Ectodermal cell (in vitro differentiated cells): ENCODE measurements around the gene NR5A1.

Experiments
- H3K27ac ChIP-seq: 2 replicates; pipeline ENCODE4 v1.7.0; 2013; ENCODE audit warnings: mild to moderate bottlenecking, low read depth, low read length; ENCODE audit not compliant: insufficient read depth, poor library complexity, severe bottlenecking
- H3K27me3 ChIP-seq: 2 replicates; pipeline ENCODE4 v1.7.0; 2013; ENCODE audit warnings: mild to moderate bottlenecking, low read length; ENCODE audit not compliant: insufficient read depth, control insufficient read depth, poor library complexity, severe bottlenecking
- H3K36me3 ChIP-seq: one replicate; pipeline ENCODE4 v1.7.0; 2013; ENCODE audit warnings: low read length; ENCODE audit not compliant: control insufficient read depth, insufficient read depth
- H3K4me1 ChIP-seq: one replicate; pipeline ENCODE4 v1.7.0; 2013; ENCODE audit warnings: low read length; ENCODE audit not compliant: control insufficient read depth, insufficient read depth
- H3K4me3 ChIP-seq: 2 replicates; pipeline ENCODE4 v1.7.0; 2013; ENCODE audit warnings: low read depth, low read length, control low read depth; ENCODE audit not compliant: insufficient read depth
- H3K9me3 ChIP-seq: 2 replicates; pipeline ENCODE4 v1.7.0; 2013; ENCODE audit warnings: mild to moderate bottlenecking, low read length, moderate library complexity; ENCODE audit not compliant: control insufficient read depth
- WGBS, 2 experiments: methylation state at CpG; one replicate each; pipeline ENCODE4 v1.1.7; 2013; ENCODE audit warnings: missing lambda C conversion rate in 2 of 2; 5-methylcytosine and 5-hydroxymethylcytosine counted together

NR5A1 gene

DNA sequence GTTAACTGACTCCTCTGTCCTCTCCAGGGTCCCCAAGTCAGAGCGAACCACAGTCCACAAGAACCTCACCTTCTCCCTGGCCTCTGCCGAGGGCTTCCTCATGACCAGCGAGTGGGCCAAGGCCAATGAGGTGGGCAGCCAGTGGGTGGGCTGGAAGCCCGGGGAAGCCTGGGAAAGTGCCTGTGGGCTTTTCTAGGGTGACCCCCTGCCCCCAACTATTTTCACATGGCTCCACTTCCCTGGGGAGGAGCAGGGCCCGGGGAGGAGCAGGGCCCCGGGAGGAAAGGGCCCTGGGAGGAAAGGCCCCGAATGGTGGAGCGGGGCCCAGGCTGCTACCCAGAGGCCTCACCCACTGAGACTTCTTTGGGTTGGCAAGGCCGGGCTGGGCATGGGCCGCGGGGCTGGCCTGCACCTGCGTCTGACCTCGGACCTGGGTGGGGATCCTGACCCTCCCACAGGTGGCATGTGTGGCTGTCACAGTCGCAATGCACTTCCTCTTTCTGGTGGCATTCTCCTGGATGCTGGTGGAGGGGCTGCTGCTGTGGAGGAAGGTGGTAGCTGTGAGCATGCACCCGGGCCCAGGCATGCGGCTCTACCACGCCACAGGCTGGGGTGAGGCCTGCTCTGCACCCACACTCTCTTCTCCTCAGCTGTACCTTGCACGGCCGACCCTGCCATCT lies 39.0 kb downstream of the NR5A1 start:
- 92 to 95% methylated on average over 19 of the region's 19 CpGs for whole genome bisulfite sequencing, 2 experiments
- Histone ChIP-seq H3K9me3 (no peaks in the 10 kb centered on the region), H3K4me3 (no peak overlapping the region), H3K36me3 (no peaks in the 10 kb centered on the region), H3K27ac (no peak overlapping the region), H3K27me3 (no peaks in the 10 kb centered on the region), H3K4me1 (peaks cover 1% of the 10 kb centered on the region)

DNA sequence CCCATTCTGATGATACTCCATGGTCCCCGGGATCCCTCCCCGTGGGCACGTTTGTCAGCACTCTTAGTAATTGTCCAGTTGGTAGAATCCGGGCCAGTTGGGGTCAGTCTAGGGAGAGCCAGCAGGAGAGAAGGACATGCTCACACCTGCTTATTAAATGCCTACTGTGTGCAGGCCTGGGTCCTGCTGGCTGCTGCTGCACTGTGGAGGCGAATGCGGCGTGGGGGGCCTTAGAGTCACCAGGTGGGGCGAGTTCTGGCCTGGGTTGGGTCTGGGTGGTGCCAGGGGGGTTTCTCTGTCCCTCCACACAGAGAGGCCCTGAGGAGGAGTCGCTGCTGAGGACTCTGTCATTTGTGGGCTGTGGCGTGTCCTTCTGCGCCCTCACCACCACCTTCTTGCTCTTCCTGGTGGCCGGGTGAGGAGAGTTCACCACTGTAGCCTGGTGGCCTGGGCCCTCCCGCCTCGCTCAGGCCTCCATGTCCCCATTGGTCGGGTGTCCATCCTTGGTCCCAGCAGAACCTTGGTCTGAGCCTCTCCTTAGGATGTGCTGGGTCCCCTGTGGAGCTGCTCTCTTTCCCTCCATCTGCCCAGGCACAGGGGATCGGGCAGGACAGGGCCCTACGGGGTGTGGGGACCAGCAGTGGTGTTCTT lies 39.7 kb downstream of the NR5A1 start:
- Histone ChIP-seq H3K27ac (no peak overlapping the region), H3K9me3 (no peaks in the 10 kb centered on the region), H3K36me3 (no peaks in the 10 kb centered on the region), H3K4me3 (no peak overlapping the region), H3K4me1 (no peaks in the 10 kb centered on the region), H3K27me3 (no peaks in the 10 kb centered on the region)
- WGBS, 2 experiments = 92 to 95% methylated on average over 17 of the region's 17 CpGs

- H3K27me3 ChIP-seq = no peaks in the 10 kb centered on the region
- no peak overlapping the region for H3K4me3 ChIP-seq
- no peaks in the 10 kb centered on the region for H3K9me3 ChIP-seq
- WGBS, 2 experiments = 87 to 90% methylated on average over 3 of the region's 3 CpGs
- H3K4me1 ChIP-seq = no peaks in the 10 kb centered on the region
- H3K36me3 ChIP-seq = no peaks in the 10 kb centered on the region
- no peak overlapping the region for H3K27ac ChIP-seq
Measured at GRCh38 chr9:124465736-124466135, 41.5 kb downstream of the NR5A1 start.

DNA sequence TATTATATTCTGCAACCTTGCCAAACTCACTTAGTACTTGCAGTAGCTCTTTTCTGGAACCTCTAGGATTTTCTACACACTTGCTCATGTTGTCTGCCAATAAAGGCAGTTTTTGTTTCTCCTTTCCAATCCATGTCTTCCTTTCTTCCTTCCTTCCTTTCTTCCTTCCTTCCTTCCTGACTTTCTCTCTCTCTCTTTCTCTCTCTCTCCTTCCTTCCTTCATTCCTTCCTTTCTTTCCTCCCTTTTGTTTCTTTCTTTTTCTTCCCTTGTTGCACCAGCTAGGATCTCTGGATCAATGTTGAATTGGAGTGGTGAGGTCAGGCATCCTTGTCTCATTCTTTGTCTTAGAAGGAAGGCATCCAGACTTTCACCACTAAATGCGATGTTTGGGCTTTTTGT lies 44.5 kb downstream of the NR5A1 start:
- Histone ChIP-seq H3K4me1 (no peaks in the 10 kb centered on the region), H3K9me3 (no peaks in the 10 kb centered on the region), H3K27me3 (no peaks in the 10 kb centered on the region), H3K4me3 (no peak overlapping the region), H3K27ac (no peak overlapping the region), H3K36me3 (no peaks in the 10 kb centered on the region)
- 88 to 100% methylated on average over 1 of the region's 1 CpG for WGBS, 2 experiments

DNA sequence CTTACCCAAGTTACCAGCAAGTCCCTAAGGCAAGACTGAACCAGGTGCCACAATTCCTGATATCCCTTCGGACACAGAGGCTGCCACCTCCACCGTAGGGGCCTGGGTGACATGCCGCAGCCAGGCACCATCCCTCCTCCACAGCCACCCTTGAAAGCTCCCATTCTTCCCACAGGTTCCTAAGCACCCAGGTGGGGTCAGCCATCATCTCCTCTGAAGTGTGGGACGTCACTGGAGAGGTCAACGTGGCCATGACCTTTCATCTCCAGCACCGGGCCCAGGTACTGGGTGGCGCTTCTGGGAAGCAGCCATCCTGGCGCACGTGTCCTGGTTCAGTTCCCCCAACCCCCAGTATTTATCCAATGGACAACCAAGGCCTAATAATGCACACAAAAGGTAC lies 48.8 kb downstream of the NR5A1 start:
- peaks cover 7% of the 10 kb centered on the region for H3K27me3 ChIP-seq
- no peak overlapping the region for H3K4me3 ChIP-seq
- WGBS, 2 experiments = 93% methylated on average over 9 of the region's 9 CpGs
- H3K27ac ChIP-seq = no peak overlapping the region
- no peaks in the 10 kb centered on the region for H3K9me3 ChIP-seq
- no peaks in the 10 kb centered on the region for H3K4me1 ChIP-seq
- no peaks in the 10 kb centered on the region for H3K36me3 ChIP-seq

GRCh38 chr9:124457887-124458431 lies 49.2 kb downstream of the NR5A1 start:
- H3K4me1 ChIP-seq = no peaks in the 10 kb centered on the region
- WGBS, 2 experiments = 82 to 89% methylated on average over 8 of the region's 8 CpGs
- H3K4me3 ChIP-seq = no peak overlapping the region
- H3K9me3 ChIP-seq = no peaks in the 10 kb centered on the region
- H3K27me3 ChIP-seq = peaks cover 12% of the 10 kb centered on the region
- no peaks in the 10 kb centered on the region for H3K36me3 ChIP-seq
- H3K27ac ChIP-seq = no peak overlapping the region

GRCh38 chr9:124457079-124457886 lies 49.9 kb downstream of the NR5A1 start:
- Histone ChIP-seq H3K4me1 (no peaks in the 10 kb centered on the region), H3K27ac (no peak overlapping the region), H3K27me3 (peaks cover 19% of the 10 kb centered on the region), H3K9me3 (no peaks in the 10 kb centered on the region), H3K4me3 (no peak overlapping the region), H3K36me3 (no peaks in the 10 kb centered on the region)
- 92 to 93% methylated on average over 18 of the region's 18 CpGs for WGBS, 2 experiments

DNA sequence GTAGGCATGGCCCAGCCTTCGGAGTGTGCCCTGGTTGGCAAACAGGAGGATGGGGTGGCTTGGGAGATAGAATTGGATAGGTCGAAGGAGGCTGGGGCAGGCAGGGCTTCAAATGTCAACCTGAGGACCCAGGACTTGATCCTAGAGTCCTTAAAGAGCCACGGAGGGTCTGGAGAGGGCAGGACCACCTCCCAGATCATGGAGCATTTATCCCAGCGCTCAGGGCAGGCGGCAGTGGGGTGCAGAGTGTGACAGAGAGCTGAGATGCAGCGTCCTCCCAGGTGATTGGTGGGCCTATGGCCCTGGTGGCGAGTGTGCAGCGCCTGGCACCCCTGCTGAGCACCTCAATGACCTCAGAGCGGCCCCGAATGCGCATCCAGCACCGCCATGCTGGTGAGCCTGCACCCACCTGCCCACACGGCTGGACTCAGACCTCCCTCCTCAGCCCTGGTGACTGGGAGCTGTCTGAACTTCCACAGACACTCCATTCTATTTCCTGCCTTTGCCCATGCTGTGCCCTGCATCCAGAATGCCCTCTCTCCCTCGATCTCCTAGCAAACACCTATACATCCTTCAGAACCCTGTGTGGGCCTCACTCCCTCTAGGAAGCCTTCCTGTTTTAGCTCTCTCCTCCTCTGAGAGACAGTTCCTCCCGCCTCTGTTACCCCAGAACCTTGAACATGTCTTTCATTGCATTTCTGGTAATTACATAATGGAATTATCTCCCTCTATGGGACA lies 50.7 kb downstream of the NR5A1 start:
- Histone ChIP-seq H3K27ac (no peak overlapping the region), H3K4me3 (no peak overlapping the region)
- 70 to 71% methylated on average over 15 of the region's 15 CpGs for WGBS, 2 experiments

DNA sequence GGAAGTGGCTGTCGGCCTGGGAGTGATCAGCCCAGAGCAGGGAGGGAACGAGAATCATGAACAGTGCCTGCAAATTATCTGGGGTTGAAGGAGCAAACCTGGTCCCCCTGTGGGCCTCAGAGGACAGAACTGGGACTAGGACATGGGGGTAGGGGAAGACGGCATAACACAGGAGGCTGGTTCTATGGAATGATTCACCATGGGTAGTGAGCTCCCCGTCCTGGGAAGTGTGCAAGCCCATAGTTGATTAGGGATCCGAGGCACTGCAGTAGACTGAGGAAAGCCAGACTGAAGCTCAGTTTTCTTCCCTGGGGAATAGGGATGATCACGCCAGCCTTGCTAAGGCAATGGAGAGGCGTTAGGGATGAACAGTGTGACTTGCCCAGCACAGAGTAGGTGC lies 51.4 kb downstream of the NR5A1 start:
- no peaks in the 10 kb centered on the region for H3K9me3 ChIP-seq
- 78% methylated on average over 7 of the region's 7 CpGs for WGBS, 2 experiments
- H3K4me3 ChIP-seq = no peak overlapping the region
- peaks cover 5% of the 10 kb centered on the region for H3K4me1 ChIP-seq
- H3K27ac ChIP-seq = no peak overlapping the region
- H3K27me3 ChIP-seq = peaks cover 34% of the 10 kb centered on the region
- no peaks in the 10 kb centered on the region for H3K36me3 ChIP-seq

More for the DNA sequence above, 50.7 kb downstream of the NR5A1 start:
- Histone ChIP-seq H3K27me3 (peaks cover 27% of the 10 kb centered on the region), H3K9me3 (no peaks in the 10 kb centered on the region), H3K36me3 (no peaks in the 10 kb centered on the region), H3K4me1 (no peaks in the 10 kb centered on the region)
